ENCODE results near the gene HAGH.
A peak's percentile ranks its signal among the peaks of the same experiment; 100 is the strongest.

The HAGH gene

DNA sequence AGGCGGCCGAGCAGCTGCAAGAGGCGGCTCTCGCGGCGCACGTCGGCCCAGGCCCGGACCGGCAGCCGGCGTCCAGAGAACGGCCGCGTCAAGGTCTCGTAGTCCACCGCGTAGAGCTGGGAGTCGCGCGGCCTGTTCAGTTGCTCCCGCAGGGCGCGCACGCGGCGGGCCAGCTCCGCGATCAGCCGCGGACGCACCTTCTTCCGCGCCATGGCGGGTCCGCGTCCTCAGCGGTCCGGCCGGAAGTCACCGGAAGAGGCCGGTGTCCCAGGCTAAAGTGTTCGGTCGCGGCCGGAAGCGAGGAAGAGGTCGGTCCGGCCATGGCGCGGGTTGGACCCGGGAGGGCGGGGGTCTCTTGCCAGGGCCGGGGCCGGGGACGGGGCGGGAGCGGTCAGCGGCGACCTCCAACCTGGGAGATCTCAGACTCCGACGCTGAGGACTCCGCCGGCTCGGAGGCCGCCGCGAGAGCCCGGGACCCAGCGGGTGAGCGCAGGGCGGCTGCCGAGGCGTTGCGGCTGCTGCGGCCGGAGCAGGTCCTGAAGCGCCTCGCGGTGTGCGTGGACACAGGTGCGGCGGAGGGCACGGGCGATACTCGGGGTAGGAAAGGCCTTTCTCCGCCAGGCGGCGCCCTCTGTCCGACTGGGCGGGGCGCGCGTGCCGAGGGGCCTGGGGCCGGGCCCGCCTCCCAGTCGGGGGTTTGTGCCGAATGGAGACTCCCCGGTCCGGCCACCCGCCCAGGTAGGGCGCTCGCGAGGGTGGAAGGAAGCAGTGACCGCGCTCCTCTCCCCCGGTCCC is 53.5 kb downstream of the HAGH start, which contains the start of gene MRPS34 (continued):
- TF ChIP-seq ZNF311 (tag by site-specific recombination; IDR thresholded peaks at IDR 0.05; ENCODE audit: borderline replicate concordance) (0 out of 2 replicates have a peak, but pooled peaks have one; percentile 8), ZNF629 (tag by site-specific recombination; IDR thresholded peaks at IDR 0.05) (peak; percentile 40; the same call in 1 of the 2 replicates), SCRT2 (tag by site-specific recombination; IDR thresholded peaks at IDR 0.05) (peak; percentile 54; the same call in 1 of the 2 replicates), ZNF529 (tag by site-specific recombination; IDR thresholded peaks at IDR 0.05; ENCODE audit: insufficient replicate concordance) (no peak), HOXD13 (CRISPR knock-in tag; IDR thresholded peaks at IDR 0.05; ENCODE audit: borderline replicate concordance) (no peak), ZNF24 (tag by site-specific recombination; IDR thresholded peaks at IDR 0.05) (peak; percentile 59; the same call in 1 of the 2 replicates), ZNF76 (tag by site-specific recombination; IDR thresholded peaks at IDR 0.05; ENCODE audit: borderline replicate concordance, low read depth) (peak; percentile 85), ZNF654 (tag by site-specific recombination; IDR thresholded peaks at IDR 0.05; ENCODE audit: low read depth) (no peak), ZNF10 (tag by site-specific recombination; IDR thresholded peaks at IDR 0.05) (no peak), ZNF747 (tag by site-specific recombination; IDR thresholded peaks at IDR 0.05) (no peak), ZNF354C (tag by site-specific recombination; IDR thresholded peaks at IDR 0.05; ENCODE audit: borderline replicate concordance, low read depth) (no peak), GLI4 (tag by site-specific recombination; IDR thresholded peaks at IDR 0.05) (no peak), ZNF19 (tag by site-specific recombination; IDR thresholded peaks at IDR 0.05; ENCODE audit: low read depth) (no peak), OSR2 (tag by site-specific recombination; IDR thresholded peaks at IDR 0.05) (peak; percentile 30; the same call in 1 of the 2 replicates), ZBTB20 (tag by site-specific recombination; IDR thresholded peaks at IDR 0.05) (peak; percentile 61), ZNF266 (tag by site-specific recombination; IDR thresholded peaks at IDR 0.05; ENCODE audit: low read depth) (no peak; the same call in 1 of the 2 replicates), ZNF707 (tag by site-specific recombination; IDR thresholded peaks at IDR 0.05) (no peak), ZNF433 (tag by site-specific recombination; IDR thresholded peaks at IDR 0.05; ENCODE audit: low read depth) (no peak), ZNF112 (tag by site-specific recombination; IDR thresholded peaks at IDR 0.05) (no peak), ZNF843 (tag by site-specific recombination; IDR thresholded peaks at IDR 0.05) (peak; percentile 38; the same call in 1 of the 2 replicates)
- TF ChIP-seq, protein P1, sequence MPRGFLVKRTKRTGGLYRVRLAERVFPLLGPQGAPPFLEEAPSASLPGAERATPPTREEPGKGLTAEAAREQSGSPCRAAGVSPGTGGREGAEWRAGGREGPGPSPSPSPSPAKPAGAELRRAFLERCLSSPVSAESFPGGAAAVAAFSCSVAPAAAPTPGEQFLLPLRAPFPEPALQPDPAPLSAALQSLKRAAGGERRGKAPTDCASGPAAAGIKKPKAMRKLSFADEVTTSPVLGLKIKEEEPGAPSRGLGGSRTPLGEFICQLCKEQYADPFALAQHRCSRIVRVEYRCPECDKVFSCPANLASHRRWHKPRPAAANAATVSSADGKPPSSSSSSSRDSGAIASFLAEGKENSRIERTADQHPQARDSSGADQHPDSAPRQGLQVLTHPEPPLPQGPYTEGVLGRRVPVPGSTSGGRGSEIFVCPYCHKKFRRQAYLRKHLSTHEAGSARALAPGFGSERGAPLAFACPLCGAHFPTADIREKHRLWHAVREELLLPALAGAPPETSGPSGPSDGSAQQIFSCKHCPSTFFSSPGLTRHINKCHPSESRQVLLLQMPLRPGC (tag by site-specific recombination; IDR thresholded peaks at IDR 0.05) = peak; percentile 70
- TF ChIP-seq, protein P2, sequence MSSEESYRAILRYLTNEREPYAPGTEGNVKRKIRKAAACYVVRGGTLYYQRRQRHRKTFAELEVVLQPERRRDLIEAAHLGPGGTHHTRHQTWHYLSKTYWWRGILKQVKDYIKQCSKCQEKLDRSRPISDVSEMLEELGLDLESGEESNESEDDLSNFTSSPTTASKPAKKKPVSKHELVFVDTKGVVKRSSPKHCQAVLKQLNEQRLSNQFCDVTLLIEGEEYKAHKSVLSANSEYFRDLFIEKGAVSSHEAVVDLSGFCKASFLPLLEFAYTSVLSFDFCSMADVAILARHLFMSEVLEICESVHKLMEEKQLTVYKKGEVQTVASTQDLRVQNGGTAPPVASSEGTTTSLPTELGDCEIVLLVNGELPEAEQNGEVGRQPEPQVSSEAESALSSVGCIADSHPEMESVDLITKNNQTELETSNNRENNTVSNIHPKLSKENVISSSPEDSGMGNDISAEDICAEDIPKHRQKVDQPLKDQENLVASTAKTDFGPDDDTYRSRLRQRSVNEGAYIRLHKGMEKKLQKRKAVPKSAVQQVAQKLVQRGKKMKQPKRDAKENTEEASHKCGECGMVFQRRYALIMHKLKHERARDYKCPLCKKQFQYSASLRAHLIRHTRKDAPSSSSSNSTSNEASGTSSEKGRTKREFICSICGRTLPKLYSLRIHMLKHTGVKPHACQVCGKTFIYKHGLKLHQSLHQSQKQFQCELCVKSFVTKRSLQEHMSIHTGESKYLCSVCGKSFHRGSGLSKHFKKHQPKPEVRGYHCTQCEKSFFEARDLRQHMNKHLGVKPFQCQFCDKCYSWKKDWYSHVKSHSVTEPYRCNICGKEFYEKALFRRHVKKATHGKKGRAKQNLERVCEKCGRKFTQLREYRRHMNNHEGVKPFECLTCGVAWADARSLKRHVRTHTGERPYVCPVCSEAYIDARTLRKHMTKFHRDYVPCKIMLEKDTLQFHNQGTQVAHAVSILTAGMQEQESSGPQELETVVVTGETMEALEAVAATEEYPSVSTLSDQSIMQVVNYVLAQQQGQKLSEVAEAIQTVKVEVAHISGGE (tag by site-specific recombination; conservative IDR thresholded peaks at IDR 0.05; ENCODE audit: low read depth) = peak; percentile 99
- TF ChIP-seq, protein P3, sequence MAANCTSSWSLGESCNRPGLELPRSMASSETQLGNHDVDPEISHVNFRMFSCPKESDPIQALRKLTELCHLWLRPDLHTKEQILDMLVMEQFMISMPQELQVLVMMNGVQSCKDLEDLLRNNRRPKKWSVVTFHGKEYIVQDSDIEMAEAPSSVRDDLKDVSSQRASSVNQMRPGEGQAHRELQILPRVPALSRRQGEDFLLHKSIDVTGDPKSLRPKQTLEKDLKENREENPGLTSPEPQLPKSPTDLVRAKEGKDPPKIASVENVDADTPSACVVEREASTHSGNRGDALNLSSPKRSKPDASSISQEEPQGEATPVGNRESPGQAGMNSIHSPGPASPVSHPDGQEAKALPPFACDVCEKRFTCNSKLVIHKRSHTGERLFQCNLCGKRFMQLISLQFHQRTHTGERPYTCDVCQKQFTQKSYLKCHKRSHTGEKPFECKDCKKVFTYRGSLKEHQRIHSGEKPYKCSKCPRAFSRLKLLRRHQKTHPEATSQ (tag by site-specific recombination; IDR thresholded peaks at IDR 0.05) = no peak; the same call in none of the 2 replicates
- TF ChIP-seq, protein P4, sequence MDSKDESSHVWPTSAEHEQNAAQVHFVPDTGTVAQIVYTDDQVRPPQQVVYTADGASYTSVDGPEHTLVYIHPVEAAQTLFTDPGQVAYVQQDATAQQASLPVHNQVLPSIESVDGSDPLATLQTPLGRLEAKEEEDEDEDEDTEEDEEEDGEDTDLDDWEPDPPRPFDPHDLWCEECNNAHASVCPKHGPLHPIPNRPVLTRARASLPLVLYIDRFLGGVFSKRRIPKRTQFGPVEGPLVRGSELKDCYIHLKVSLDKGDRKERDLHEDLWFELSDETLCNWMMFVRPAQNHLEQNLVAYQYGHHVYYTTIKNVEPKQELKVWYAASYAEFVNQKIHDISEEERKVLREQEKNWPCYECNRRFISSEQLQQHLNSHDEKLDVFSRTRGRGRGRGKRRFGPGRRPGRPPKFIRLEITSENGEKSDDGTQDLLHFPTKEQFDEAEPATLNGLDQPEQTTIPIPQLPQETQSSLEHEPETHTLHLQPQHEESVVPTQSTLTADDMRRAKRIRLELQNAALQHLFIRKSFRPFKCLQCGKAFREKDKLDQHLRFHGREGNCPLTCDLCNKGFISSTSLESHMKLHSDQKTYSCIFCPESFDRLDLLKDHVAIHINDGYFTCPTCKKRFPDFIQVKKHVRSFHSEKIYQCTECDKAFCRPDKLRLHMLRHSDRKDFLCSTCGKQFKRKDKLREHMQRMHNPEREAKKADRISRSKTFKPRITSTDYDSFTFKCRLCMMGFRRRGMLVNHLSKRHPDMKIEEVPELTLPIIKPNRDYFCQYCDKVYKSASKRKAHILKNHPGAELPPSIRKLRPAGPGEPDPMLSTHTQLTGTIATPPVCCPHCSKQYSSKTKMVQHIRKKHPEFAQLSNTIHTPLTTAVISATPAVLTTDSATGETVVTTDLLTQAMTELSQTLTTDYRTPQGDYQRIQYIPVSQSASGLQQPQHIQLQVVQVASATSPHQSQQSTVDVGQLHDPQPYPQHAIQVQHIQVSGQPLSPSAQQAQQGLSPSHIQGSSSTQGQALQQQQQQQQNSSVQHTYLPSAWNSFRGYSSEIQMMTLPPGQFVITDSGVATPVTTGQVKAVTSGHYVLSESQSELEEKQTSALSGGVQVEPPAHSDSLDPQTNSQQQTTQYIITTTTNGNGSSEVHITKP (tag by site-specific recombination; IDR thresholded peaks at IDR 0.05) = peak; percentile 50
- TF ChIP-seq, protein P5, sequence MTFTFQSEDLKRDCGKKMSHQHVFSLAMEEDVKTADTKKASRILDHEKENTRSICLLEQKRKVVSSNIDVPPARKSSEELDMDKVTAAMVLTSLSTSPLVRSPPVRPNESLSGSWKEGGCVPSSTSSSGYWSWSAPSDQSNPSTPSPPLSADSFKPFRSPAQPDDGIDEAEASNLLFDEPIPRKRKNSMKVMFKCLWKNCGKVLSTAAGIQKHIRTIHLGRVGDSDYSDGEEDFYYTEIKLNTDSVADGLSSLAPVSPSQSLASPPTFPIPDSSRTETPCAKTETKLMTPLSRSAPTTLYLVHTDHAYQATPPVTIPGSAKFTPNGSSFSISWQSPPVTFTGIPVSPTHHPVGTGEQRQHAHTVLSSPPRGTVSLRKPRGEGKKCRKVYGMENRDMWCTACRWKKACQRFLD (tag by site-specific recombination; IDR thresholded peaks at IDR 0.05) = no peak
- TF ChIP-seq, protein P6, sequence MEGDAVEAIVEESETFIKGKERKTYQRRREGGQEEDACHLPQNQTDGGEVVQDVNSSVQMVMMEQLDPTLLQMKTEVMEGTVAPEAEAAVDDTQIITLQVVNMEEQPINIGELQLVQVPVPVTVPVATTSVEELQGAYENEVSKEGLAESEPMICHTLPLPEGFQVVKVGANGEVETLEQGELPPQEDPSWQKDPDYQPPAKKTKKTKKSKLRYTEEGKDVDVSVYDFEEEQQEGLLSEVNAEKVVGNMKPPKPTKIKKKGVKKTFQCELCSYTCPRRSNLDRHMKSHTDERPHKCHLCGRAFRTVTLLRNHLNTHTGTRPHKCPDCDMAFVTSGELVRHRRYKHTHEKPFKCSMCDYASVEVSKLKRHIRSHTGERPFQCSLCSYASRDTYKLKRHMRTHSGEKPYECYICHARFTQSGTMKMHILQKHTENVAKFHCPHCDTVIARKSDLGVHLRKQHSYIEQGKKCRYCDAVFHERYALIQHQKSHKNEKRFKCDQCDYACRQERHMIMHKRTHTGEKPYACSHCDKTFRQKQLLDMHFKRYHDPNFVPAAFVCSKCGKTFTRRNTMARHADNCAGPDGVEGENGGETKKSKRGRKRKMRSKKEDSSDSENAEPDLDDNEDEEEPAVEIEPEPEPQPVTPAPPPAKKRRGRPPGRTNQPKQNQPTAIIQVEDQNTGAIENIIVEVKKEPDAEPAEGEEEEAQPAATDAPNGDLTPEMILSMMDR (tag by site-specific recombination; IDR thresholded peaks at IDR 0.05) = peak; percentile 98

Measured in HEK293 (cell line).